Tibial artery (tissue), 4 donors: ENCODE measurements around the gene ST8SIA5.

Source experiments
- DNase-seq, 2 donors: peaks; one replicate each; pipeline ENCODE4 v3.0.0-alpha.2; 2019
- H3K27ac ChIP-seq, 2 donors: fragments of 200-600 bp; sonication (generic) in 1 of 2; 1 replicate in 1 of 2; 2 replicates in 1 of 2; pipeline ENCODE4 v1.5.1; 2018 to 2019; ENCODE audit warnings: mild to moderate bottlenecking in 1 of 2
- H3K27me3 ChIP-seq, 2 donors: fragments of 200-600 bp; sonication (generic) in 1 of 2; one replicate each; pipeline versions ENCODE4 v1.5.1 to v1.6.0; 2016 to 2019
- H3K36me3 ChIP-seq, 3 donors: fragments of 200-600 bp; sonication (generic) in 2 of 3; one replicate each; pipeline ENCODE4 v1.5.1; 2016 to 2019; ENCODE audit warnings: mild to moderate bottlenecking in 2 of 3
- H3K4me1 ChIP-seq, 4 donors: fragments of 200-600 bp; sonication (generic) in 2 of 4; 1 replicate in 3 of 4; 2 replicates in 1 of 4; pipeline ENCODE4 v1.5.1; 2016 to 2019
- H3K4me3 ChIP-seq, 2 donors: fragments of 200-600 bp; sonication (generic) in 1 of 2; 1 replicate in 1 of 2; 2 replicates in 1 of 2; pipeline ENCODE4 v1.5.1; 2018 to 2019; ENCODE audit warnings: mild to moderate bottlenecking in 2 of 2
- H3K9me3 ChIP-seq, 3 donors: fragments of 200-600 bp; sonication (generic) in 1 of 3; one replicate each; pipeline ENCODE4 v1.5.1; 2016 to 2019
- intact Hi-C: fragments of 100-400 bp; cut with DNase I; formaldehyde crosslinking; loops from one replicate; pipeline ENCODE4 v1.15.0; 2023; ENCODE audit warnings: low total_unique reads
- TF ChIP-seq, protein P1 (sequence below), 2 experiments: fragments of 200-600 bp in 1 of 2; fragments of 450-650 bp in 1 of 2; IDR thresholded peaks; one replicate each; pipeline ENCODE4 v1.5.1; 2017 to 2019; ENCODE audit warnings: antibody characterized with exemption in 2 of 2, mild to moderate bottlenecking in 1 of 2, moderate library complexity in 1 of 2

The ST8SIA5 gene

DNA sequence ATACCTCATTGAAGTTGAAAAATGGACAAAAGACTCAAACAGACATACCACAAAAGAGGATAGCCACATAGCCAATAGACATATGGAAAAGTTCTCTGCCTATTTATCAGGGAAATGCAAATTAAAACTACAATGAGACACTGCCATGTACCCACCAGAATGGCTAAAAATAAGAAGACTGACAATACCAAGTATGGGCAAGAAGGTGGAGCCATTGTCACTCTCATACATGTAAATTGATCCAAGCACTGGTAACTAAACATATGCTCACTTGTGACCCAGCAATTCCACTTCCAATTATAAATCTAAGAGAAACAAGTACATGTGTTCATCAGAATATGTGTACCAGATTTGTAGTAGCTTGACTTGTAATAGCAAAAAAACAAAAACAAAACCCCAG, 104.5 kb downstream of the ST8SIA5 start:
- no peaks in the 10 kb centered on the region for H3K4me1 ChIP-seq
- TF ChIP-seq, protein P1, sequence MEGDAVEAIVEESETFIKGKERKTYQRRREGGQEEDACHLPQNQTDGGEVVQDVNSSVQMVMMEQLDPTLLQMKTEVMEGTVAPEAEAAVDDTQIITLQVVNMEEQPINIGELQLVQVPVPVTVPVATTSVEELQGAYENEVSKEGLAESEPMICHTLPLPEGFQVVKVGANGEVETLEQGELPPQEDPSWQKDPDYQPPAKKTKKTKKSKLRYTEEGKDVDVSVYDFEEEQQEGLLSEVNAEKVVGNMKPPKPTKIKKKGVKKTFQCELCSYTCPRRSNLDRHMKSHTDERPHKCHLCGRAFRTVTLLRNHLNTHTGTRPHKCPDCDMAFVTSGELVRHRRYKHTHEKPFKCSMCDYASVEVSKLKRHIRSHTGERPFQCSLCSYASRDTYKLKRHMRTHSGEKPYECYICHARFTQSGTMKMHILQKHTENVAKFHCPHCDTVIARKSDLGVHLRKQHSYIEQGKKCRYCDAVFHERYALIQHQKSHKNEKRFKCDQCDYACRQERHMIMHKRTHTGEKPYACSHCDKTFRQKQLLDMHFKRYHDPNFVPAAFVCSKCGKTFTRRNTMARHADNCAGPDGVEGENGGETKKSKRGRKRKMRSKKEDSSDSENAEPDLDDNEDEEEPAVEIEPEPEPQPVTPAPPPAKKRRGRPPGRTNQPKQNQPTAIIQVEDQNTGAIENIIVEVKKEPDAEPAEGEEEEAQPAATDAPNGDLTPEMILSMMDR (IDR thresholded peaks at IDR 0.05) = no peak
- H3K27me3 ChIP-seq = peaks cover 0 to 12% of the 10 kb centered on the region in 2 donors
- no peaks in the 10 kb centered on the region for H3K9me3 ChIP-seq
- no peak overlapping the region for H3K4me3 ChIP-seq
- no peak for DNase-seq
- no peaks in the 10 kb centered on the region for H3K36me3 ChIP-seq
- intact Hi-C loops = loop anchor here (10.0 kb wide), 1 partner anchor 508 kb away; no protein-coding TSS in a partner anchor
- no peak overlapping the region for H3K27ac ChIP-seq

DNA sequence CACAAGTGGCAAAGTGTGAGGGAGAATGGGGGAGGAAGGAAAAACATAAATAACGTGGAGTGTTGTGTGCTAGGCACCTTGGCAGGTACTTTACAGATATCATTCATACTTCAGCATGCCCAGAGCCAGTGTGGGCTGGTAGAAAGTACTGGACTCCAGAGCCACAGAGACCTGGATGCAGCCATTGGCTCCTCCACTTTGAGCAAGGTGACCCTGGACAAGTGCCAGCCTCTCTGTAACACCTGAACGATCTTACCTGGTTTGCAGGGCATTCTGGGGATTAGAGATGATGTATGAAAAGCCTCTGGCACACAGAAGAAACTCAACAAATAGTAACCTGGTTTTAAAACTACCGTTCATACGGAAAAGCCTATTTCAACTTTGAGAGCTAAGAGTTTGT, 106.2 kb downstream of the ST8SIA5 start:
- intact Hi-C loops = loop anchor here (10.0 kb wide), 1 partner anchor 506 kb away; no protein-coding TSS in a partner anchor
- Histone ChIP-seq H3K27me3 (peaks cover 0 to 9% of the 10 kb centered on the region in 2 donors), H3K27ac (no peak overlapping the region), H3K9me3 (no peaks in the 10 kb centered on the region), H3K36me3 (no peaks in the 10 kb centered on the region), H3K4me1 (no peaks in the 10 kb centered on the region), H3K4me3 (no peak overlapping the region)
- DNase-seq = peak in 1 of 2 donors; percentile 21
- TF ChIP-seq, protein P1 (IDR thresholded peaks at IDR 0.05) = no peak

DNA sequence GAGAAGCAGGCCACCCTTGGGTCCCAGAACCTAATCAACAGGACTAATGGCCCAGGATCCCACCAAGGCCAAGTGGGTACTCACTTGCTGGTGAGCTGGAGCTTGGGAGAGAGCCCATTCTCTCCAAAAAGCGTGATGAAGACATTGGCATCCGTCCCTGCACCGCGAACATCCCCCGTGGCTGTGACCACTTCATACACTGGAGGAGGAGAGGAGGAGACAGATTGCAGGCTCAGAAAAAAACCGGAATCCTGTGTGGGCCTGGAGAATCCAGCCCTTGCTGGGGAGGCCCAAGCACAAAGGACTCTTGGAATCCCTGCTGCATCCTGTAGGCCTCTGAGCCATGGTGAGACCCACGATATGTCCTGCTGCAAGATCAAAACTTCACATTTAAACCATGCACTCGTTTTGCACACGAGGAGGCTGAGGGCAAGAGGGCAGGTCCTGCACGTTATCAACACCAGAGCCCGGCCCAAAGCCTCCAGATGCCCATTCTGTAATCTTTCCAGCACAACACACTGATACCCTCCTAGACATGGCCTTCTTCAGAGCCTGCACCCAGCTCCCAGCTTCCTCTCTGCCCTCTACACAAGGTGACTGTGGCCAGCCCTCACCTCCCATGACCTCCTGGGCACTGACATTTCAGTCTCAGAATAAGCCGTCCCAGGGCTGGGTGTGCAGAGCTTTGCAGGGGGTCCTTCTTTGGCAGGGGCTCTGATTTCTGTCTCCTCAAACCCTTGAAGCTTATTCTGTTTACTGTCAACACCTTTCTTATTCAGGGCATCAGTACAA, 107.6 kb downstream of the ST8SIA5 start:
- peak in 1 of 2 donors; percentile 44 for DNase-seq
- intact Hi-C loops = no loop called here
- no peak overlapping the region for H3K4me3 ChIP-seq

DNA sequence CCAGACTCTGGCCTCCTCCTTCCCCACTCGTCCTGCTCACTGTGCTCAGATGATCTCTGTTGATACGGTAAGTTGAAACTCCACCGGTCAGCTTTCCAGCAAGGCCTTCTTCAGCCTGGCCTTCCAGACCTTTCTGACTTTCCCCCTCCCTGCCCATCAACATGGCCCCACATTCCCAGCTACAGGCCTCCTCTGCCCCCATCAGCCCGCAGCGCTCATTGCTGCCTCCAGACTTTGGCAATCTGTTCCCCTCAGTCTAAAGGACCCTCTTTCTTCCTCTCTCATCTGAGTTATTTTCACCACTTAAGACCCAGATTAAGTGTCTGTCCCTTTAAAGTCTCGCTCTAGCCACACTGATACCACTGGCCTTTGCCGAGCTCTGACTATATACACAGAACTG, 110.4 kb downstream of the ST8SIA5 start:
- H3K9me3 ChIP-seq = no peaks in the 10 kb centered on the region
- TF ChIP-seq, protein P1 (IDR thresholded peaks at IDR 0.05) = no peak
- intact Hi-C loops = no loop called here
- H3K4me1 ChIP-seq = no peaks in the 10 kb centered on the region
- H3K27me3 ChIP-seq = peaks cover 0 to 9% of the 10 kb centered on the region in 2 donors
- no peaks in the 10 kb centered on the region for H3K36me3 ChIP-seq
- no peak overlapping the region for H3K4me3 ChIP-seq
- no peak overlapping the region for H3K27ac ChIP-seq
- no peak for DNase-seq

More for the DNA sequence above, 107.6 kb downstream of the ST8SIA5 start:
- no peaks in the 10 kb centered on the region for H3K9me3 ChIP-seq
- H3K36me3 ChIP-seq = no peaks in the 10 kb centered on the region
- H3K27ac ChIP-seq = no peak overlapping the region
- TF ChIP-seq, protein P1 (IDR thresholded peaks at IDR 0.05) = no peak
- H3K27me3 ChIP-seq = peaks cover 0 to 9% of the 10 kb centered on the region in 2 donors
- H3K4me1 ChIP-seq = no peaks in the 10 kb centered on the region

DNA sequence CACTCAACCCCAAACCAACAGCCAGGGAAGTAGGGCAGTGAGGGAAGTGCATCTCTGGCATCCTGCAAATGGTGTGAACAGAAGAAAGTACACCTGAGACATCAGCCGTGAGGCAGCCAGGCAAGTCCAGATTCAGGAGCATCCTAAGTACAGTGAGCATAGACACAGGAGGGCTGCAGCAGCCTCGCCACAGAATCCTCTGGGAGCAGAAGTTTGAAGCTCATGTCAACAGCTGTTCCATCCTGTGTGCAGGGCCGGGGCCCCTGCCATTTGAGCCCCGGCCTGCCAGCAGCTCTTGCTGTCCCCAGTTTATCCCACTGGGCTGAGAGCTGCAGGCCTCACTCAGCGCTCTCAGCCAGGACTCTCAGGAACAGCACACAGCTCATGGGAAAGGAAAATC, 114.3 kb downstream of the ST8SIA5 start:
- TF ChIP-seq, protein P1 (IDR thresholded peaks at IDR 0.05) = no peak
- DNase-seq = peak in 1 of 2 donors; percentile 17

More for the DNA sequence above, 114.3 kb downstream of the ST8SIA5 start:
- intact Hi-C loops = no loop called here
- Histone ChIP-seq H3K9me3 (no peaks in the 10 kb centered on the region), H3K36me3 (no peaks in the 10 kb centered on the region), H3K4me3 (no peak overlapping the region), H3K4me1 (no peaks in the 10 kb centered on the region), H3K27me3 (peaks cover 0 to 2% of the 10 kb centered on the region in 2 donors), H3K27ac (no peak overlapping the region)
